BLaER1 treated with 17β-estradiol and CSF1 and Interleukin-3, amounts not matched to agents 10 nM and 100 nM (cell line): ENCODE results near the gene B9D2.
A peak's percentile ranks its signal among the peaks of the same experiment; 100 is the strongest.

Experiments
- H3K27ac ChIP-seq, 11 experiments: shearing (Covaris generic); formaldehyde crosslinking; 2 replicates each; pipeline ENCODE4 v1.8.1; 2022
- H3K27me3 ChIP-seq, 11 experiments: shearing (Covaris generic); formaldehyde crosslinking; 2 replicates each; pipeline ENCODE4 v1.8.1; 2022
- H3K36me3 ChIP-seq, 11 experiments: shearing (Covaris generic); formaldehyde crosslinking; 2 replicates each; pipeline ENCODE4 v1.8.1; 2022
- H3K4me1 ChIP-seq, 10 experiments: shearing (Covaris generic); formaldehyde crosslinking; 2 replicates each; pipeline ENCODE4 v1.8.1; 2022
- H3K4me2 ChIP-seq, 11 experiments: shearing (Covaris generic); formaldehyde crosslinking; 2 replicates each; pipeline ENCODE4 v1.8.1; 2022
- H3K4me3 ChIP-seq, 10 experiments: shearing (Covaris generic); formaldehyde crosslinking; 2 replicates each; pipeline ENCODE4 v1.8.1; 2022
- H3K9ac ChIP-seq, 11 experiments: shearing (Covaris generic); formaldehyde crosslinking; 2 replicates each; pipeline ENCODE4 v1.8.1; 2022
- H3K9me3 ChIP-seq, 11 experiments: shearing (Covaris generic); formaldehyde crosslinking; replicated peaks in 1 of 11; 2 replicates each; pipeline ENCODE4 v1.8.1; 2022
- H4K20me1 ChIP-seq, 11 experiments: shearing (Covaris generic); formaldehyde crosslinking; 2 replicates each; pipeline ENCODE4 v1.8.1; 2022
- Cebpa-rat ChIP-seq, 11 experiments: shearing (Covaris generic); IDR thresholded peaks; 2 replicates each; pipeline ENCODE4 v1.8.1; 2022

B9D2 gene

DNA sequence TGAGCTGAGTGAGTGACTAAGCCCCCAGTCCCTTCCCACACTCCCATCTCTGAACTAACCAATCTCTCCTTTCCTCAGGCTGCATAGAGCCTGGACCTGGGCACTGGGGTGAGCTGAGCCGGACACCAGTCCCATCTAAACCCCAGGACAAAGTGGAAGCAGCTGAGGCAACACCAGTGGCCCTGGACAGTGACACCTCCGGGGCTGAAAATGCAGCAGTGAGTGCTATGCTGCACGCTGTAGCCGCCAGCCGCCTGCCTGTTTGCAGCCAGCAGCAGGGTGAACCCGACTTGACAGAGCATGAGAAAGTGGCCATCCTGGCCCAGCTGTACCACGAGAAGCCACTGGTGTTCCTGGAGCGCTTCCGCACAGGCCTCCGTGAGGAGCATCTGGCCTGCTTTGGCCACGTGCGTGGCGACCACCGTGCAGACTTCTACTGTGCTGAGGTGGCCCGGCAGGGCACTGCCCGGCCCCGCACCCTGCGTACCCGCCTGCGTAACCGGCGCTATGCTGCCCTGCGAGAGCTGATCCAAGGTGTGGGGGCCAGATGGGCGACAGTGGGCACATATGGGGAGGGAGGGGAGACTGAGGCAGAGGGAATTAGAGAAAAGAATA lies 47.5 kb downstream of the B9D2 start:
- Histone ChIP-seq H4K20me1 (peaks cover 18 to 98% (median 86%) of the 10 kb centered on the region in 11 experiments; a peak in 21 of 22 replicates), H3K4me3 (no peak overlapping the region), H3K27ac (no peak overlapping the region), H3K36me3 (peaks cover 84 to 97% (median 93%) of the 10 kb centered on the region in 11 experiments), H3K9me3 (no peaks in the 10 kb centered on the region), H3K4me1 (peaks cover 27 to 46% (median 33%) of the 10 kb centered on the region in 10 experiments), H3K4me2 (no peak overlapping the region), H3K9ac (no peak overlapping the region), H3K27me3 (no peaks in the 10 kb centered on the region)
- TF ChIP-seq Cebpa-rat (IDR thresholded peaks at IDR 0.05), result no peak

- H3K4me1 ChIP-seq, result peaks cover 60 to 68% (median 63%) of the 10 kb centered on the region in 10 experiments
- no peaks in the 10 kb centered on the region for H3K9me3 ChIP-seq
- TF ChIP-seq Cebpa-rat (IDR thresholded peaks at IDR 0.05), result no peak
- no peaks in the 10 kb centered on the region for H3K27me3 ChIP-seq
- peak overlapping the region in 10 of 11 experiments; percentile 87 to 97 (median 94); a peak in 11 of 22 replicates for H3K9ac ChIP-seq
- peak overlapping the region; percentile 87 to 98 (median 94) for H3K4me2 ChIP-seq
- peaks cover 44 to 73% (median 56%) of the 10 kb centered on the region in 11 experiments for H3K36me3 ChIP-seq
- peaks cover 13 to 83% (median 61%) of the 10 kb centered on the region in 11 experiments; a peak in 21 of 22 replicates for H4K20me1 ChIP-seq
- peak overlapping the region in 1 of 11 experiments; percentile 93; a peak in 1 of 22 replicates for H3K27ac ChIP-seq
- H3K4me3 ChIP-seq, result peak overlapping the region in 8 of 10 experiments; percentile 68 to 83 (median 72); a peak in 15 of 20 replicates
Observed at GRCh38 chr19:41311613-41312012, 52.3 kb downstream of the B9D2 start.

DNA sequence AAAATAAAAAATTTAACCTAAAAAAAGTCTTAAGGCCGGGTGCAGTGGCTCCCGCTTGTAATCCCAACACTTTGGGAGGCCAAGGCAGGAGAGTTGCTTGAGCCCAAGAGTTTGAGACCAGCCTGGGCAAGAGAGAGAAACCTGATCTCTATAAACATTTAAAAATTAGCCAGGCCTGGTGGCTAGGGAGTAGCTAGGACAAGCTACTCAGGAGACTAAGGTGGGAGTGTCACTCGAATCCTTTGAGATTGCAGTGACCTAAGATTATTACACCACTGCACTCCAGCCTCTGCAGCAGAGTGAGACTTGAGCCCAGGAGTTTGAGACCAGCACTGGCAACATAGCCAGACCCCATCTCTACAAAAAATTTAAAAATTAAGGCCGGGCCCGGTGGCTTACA lies 52.9 kb downstream of the B9D2 start:
- H3K27ac ChIP-seq, result peak overlapping the region in 10 of 11 experiments; percentile 86 to 97 (median 94); a peak in 18 of 22 replicates
- H4K20me1 ChIP-seq, result peaks cover 13 to 83% (median 61%) of the 10 kb centered on the region in 11 experiments; a peak in 21 of 22 replicates
- H3K36me3 ChIP-seq, result peaks cover 44 to 73% (median 56%) of the 10 kb centered on the region in 11 experiments
- H3K4me2 ChIP-seq, result peak overlapping the region; percentile 87 to 98 (median 94)
- H3K4me3 ChIP-seq, result peak overlapping the region; percentile 68 to 83 (median 72)
- peaks cover 65 to 73% (median 69%) of the 10 kb centered on the region in 10 experiments for H3K4me1 ChIP-seq
- H3K27me3 ChIP-seq, result no peaks in the 10 kb centered on the region
- no peaks in the 10 kb centered on the region for H3K9me3 ChIP-seq
- no peak for TF ChIP-seq Cebpa-rat (IDR thresholded peaks at IDR 0.05)
- peak overlapping the region; percentile 87 to 97 (median 93) for H3K9ac ChIP-seq

DNA sequence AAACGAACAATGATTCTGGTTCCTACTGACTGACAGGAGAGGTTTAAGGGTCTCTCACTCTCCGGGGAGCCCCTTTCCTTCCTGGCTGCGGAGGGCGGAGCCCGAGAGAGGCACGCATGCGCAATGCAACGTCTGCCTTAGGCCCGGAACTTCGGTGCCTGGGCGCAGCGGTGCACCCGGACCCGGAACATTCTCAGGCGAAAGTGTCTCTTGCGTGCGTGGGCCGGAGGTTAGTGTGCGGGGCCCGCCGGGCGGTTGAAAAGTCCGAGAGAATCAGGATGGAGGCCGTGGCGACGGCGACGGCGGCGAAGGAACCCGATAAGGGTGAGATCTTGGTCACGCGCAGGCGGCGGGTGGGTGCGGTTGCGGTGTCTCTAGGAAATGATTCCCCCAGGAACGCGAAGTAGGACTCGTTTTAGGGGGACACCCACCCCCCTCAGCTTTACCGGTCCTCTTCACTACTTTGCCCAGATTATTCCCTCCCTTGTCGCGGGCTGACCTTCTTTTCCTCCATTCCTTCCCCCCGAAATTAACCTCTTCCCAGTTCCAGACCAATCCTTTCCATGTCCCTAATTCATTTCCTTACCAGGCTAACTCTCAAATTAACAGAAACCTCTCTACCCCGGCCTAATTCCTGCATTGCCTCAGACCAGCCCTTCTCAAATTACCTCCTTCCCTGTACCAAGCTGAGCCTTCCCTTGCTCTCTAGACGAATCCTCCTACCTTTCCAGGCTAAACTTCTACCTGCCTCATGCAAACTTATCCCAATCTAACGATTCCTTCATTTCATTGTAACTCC lies 53.7 kb downstream of the B9D2 start, which contains the start of gene CCDC97:
Gene CCDC97 (plus strand): TSS at position 140 of the 799 bp plus-strand sequence. CDS start 139 bp downstream, at position 279.
- Histone ChIP-seq H3K4me2 (peak within 1 kb of the TSS; percentile 87 to 98 (median 94)), H3K27me3 (no peaks in the 10 kb centered on the region), H4K20me1 (peaks cover 13 to 83% (median 61%) of the 10 kb centered on the region in 11 experiments; a peak in 21 of 22 replicates), H3K9me3 (no peaks in the 10 kb centered on the region), H3K4me3 (peak within 1 kb of the TSS; percentile 68 to 83 (median 72)), H3K4me1 (peaks cover 72 to 82% (median 76%) of the 10 kb centered on the region in 10 experiments), H3K27ac (peak within 1 kb of the TSS; percentile 86 to 97 (median 95)), H3K9ac (peak within 1 kb of the TSS; percentile 87 to 97 (median 93)), H3K36me3 (peaks cover 45 to 73% (median 56%) of the 10 kb centered on the region in 11 experiments)
- TF ChIP-seq Cebpa-rat (IDR thresholded peaks at IDR 0.05), result no peak

GRCh38 chr19:41309180-41310032 lies 54.5 kb downstream of the B9D2 start:
- H3K36me3 ChIP-seq, result peaks cover 45 to 73% (median 56%) of the 10 kb centered on the region in 11 experiments
- peak overlapping the region; percentile 79 to 98 (median 92) for H3K4me2 ChIP-seq
- H3K27ac ChIP-seq, result peak overlapping the region; percentile 86 to 97 (median 95)
- H3K4me1 ChIP-seq, result peaks cover 80 to 90% (median 85%) of the 10 kb centered on the region in 10 experiments
- no peaks in the 10 kb centered on the region for H3K9me3 ChIP-seq
- peak overlapping the region; percentile 87 to 97 (median 93) for H3K9ac ChIP-seq
- no peak for TF ChIP-seq Cebpa-rat (IDR thresholded peaks at IDR 0.05)
- peak overlapping the region; percentile 68 to 83 (median 72) for H3K4me3 ChIP-seq
- peaks cover 9 to 81% (median 61%) of the 10 kb centered on the region in 11 experiments; a peak in 21 of 22 replicates for H4K20me1 ChIP-seq
- no peaks in the 10 kb centered on the region for H3K27me3 ChIP-seq

DNA sequence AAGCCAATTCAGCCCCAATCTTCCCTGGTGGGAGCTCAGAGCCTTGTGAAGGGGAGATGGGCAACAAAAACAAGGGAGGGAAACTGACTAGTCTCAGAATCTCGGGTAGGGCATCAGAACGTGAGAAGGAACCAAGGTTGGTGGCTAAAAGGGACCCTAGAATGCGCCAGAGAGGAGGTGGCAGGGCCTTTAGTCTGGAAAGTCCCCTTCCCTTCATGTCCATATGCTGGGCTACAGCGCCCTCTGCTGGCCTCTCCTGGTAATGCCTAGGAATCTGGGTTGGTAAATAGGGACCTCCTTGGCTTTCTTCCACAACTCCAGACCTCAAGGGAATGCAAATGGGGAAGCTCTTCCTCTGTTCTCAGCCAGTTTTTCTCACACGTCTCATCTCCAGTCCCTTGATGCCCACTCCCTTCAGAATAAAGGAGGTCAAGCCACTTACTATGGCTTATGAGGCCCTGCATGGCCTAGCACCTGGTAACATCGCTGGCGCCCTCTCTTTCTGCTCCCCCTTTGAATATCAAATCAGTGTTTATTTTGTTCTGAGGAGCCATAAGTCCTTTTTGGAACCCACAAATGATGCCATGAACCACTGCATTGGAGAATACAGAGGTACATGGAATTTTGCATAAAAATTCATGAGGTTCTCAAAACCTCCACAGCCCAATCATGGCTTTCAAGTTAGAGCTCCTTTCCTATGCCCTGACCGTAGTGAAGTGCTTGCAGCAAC lies 55.3 kb downstream of the B9D2 start:
- Histone ChIP-seq H3K36me3 (peaks cover 45 to 73% (median 56%) of the 10 kb centered on the region in 11 experiments), H3K4me2 (peak overlapping the region; percentile 79 to 98 (median 92)), H3K9ac (peak overlapping the region; percentile 87 to 97 (median 93)), H4K20me1 (peaks cover 6 to 82% (median 61%) of the 10 kb centered on the region in 11 experiments; a peak in 21 of 22 replicates), H3K4me3 (peak overlapping the region in 8 of 10 experiments; percentile 68 to 83 (median 72); a peak in 9 of 20 replicates), H3K9me3 (no peaks in the 10 kb centered on the region), H3K27me3 (no peaks in the 10 kb centered on the region), H3K4me1 (peaks cover 84 to 93% (median 90%) of the 10 kb centered on the region in 10 experiments), H3K27ac (peak overlapping the region; percentile 86 to 97 (median 95))
- no peak for TF ChIP-seq Cebpa-rat (IDR thresholded peaks at IDR 0.05)

DNA sequence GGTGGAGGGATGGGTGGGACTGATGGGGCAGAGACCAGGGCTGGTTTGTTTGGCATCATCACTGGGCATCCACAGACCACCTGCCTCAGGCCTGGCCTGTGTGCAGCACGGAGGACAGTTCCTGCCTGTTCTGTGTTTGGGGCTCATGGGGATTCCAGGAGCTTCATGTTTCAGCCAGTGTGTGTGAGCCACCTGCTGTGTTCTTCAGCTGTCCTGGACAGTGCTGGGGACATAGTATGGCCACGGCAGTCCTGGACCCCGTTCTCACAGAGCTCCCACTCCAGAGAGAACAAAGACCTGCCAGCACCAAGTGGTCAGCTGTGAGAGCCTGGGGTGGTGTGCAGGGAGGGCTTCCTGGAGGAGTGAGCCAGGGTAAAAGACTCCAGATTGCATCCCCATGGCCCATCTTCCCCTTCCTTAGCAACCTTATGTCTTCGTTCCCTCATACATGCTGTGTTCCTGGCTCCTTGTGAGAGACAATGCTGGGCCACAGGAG lies 55.9 kb downstream of the B9D2 start:
- TF ChIP-seq Cebpa-rat (IDR thresholded peaks at IDR 0.05), result no peak
- H3K27ac ChIP-seq, result peak overlapping the region; percentile 73 to 97 (median 93)
- H3K9me3 ChIP-seq, result no peaks in the 10 kb centered on the region
- no peaks in the 10 kb centered on the region for H3K27me3 ChIP-seq
- H3K9ac ChIP-seq, result peak overlapping the region; percentile 63 to 95 (median 90)
- H3K4me1 ChIP-seq, result peaks cover 84 to 93% (median 91%) of the 10 kb centered on the region in 10 experiments
- H3K4me3 ChIP-seq, result no peak overlapping the region; a peak in 1 of 20 replicates
- H3K4me2 ChIP-seq, result peak overlapping the region; percentile 79 to 98 (median 92)
- H3K36me3 ChIP-seq, result peaks cover 45 to 73% (median 56%) of the 10 kb centered on the region in 11 experiments
- peaks cover 1 to 82% (median 61%) of the 10 kb centered on the region in 11 experiments; a peak in 21 of 22 replicates for H4K20me1 ChIP-seq
